Right lung (tissue), 5 donors: ENCODE results near the gene RBM34. TPM values are rescaled to one million over a fixed set of nuclear protein-coding genes. Genes with fewer than 3 reads are reported as not detected.

Source experiments
- DNase-seq, 2 donors: peaks; one replicate each; pipeline ENCODE4 v3.0.0-alpha.2; 2013
- polyA plus RNA-seq, 5 donors: library from polyadenylated mRNA; unstranded; fragments of 120-200 nt; gene quantifications; one replicate each; pipeline versions ENCODE4 v1.2.1 to v1.2.3, GENCODE V29; 2013; ENCODE audit warnings: inconsistent platforms in 1 of 5, low replicate concordance in 1 of 5; ENCODE audit not compliant: insufficient read length in 5 of 5, insufficient read depth in 1 of 5

RBM34 gene
- polyA plus RNA-seq, 5 donors, result 64.5 to 81.8 (median 73.8) TPM

- no peak for DNase-seq
These were observed 2.4 kb downstream of the RBM34 start for GRCh38 chr1:235158680-235159079.

GRCh38 chr1:235157150-235157549 lies 3.9 kb downstream of the RBM34 start:
- no peak for DNase-seq

- DNase-seq, result no peak
These were observed 4.3 kb downstream of the RBM34 start for GRCh38 chr1:235156740-235157139.

- DNase-seq, result no peak
These were observed 4.8 kb downstream of the RBM34 start for GRCh38 chr1:235156265-235156664.

- no peak for DNase-seq
These were observed 8.8 kb downstream of the RBM34 start for GRCh38 chr1:235152235-235152634.

GRCh38 chr1:235151033-235151432 lies 10.0 kb downstream of the RBM34 start:
- no peak for DNase-seq

GRCh38 chr1:235149824-235150223 lies 11.2 kb downstream of the RBM34 start:
- no peak for DNase-seq

- DNase-seq, result no peak
These were observed 13.8 kb downstream of the RBM34 start for GRCh38 chr1:235147269-235147668.

- no peak for DNase-seq
These were observed 15.4 kb downstream of the RBM34 start for GRCh38 chr1:235145639-235146038.

- DNase-seq, result no peak
These were observed 18.1 kb downstream of the RBM34 start for GRCh38 chr1:235142991-235143390.

- DNase-seq, result no peak
These were observed 21.7 kb downstream of the RBM34 start for GRCh38 chr1:235139315-235139714.

- DNase-seq, result no peak
These were observed 22.2 kb downstream of the RBM34 start for GRCh38 chr1:235138821-235139220.

GRCh38 chr1:235136111-235136510 lies 24.9 kb downstream of the RBM34 start:
- DNase-seq, result no peak

GRCh38 chr1:235134171-235134570 lies 26.9 kb downstream of the RBM34 start:
- DNase-seq, result no peak

GRCh38 chr1:235133086-235133485 lies 28.0 kb downstream of the RBM34 start:
- DNase-seq, result no peak

GRCh38 chr1:235131961-235132360 lies 29.1 kb downstream of the RBM34 start:
- no peak for DNase-seq

GRCh38 chr1:235130766-235131270 lies 30.2 kb downstream of the RBM34 start:
- no peak for DNase-seq

- DNase-seq, result no peak
These were observed 31.1 kb downstream of the RBM34 start for GRCh38 chr1:235129774-235130570.

GRCh38 chr1:235128456-235129328 lies 32.4 kb downstream of the RBM34 start, which contains the start of gene TOMM20:
TOMM20 (minus strand) TSS chr1:235128837; CDS start chr1:235128715, 122 bp downstream.
- DNase-seq, result peak; percentile 98

- DNase-seq, result peak in 1 of 2 donors; percentile 8
These were observed 33.2 kb downstream of the RBM34 start for GRCh38 chr1:235127732-235128455.

GRCh38 chr1:235127203-235127602 lies 33.8 kb downstream of the RBM34 start:
- DNase-seq, result no peak

- DNase-seq, result no peak
These were observed 36.4 kb downstream of the RBM34 start for GRCh38 chr1:235124665-235125064.
